ENCODE measurements around the gene TMEM41A.

The TMEM41A gene

GRCh38 chr3:185448107-185448506 is 50.7 kb downstream of the TMEM41A start:
- no peaks in the 10 kb centered on the region for H4K20me1 ChIP-seq (ENCODE audit: insufficient read depth, low read length)
- H3F3A ChIP-seq (ENCODE audit: insufficient read depth, low read length): no peaks in the 10 kb centered on the region
- H3K9me3 ChIP-seq (ENCODE audit: low read length): no peaks in the 10 kb centered on the region
- H3K36me3 ChIP-seq (ENCODE audit: insufficient read depth, low read length): no peaks in the 10 kb centered on the region
- H3K9me2 ChIP-seq (ENCODE audit: low read depth, low read length): no peaks in the 10 kb centered on the region
- H3K27me3 ChIP-seq (ENCODE audit: insufficient read depth, low read length): no peaks in the 10 kb centered on the region
- H3K27ac ChIP-seq (ENCODE audit: low read depth, low read length, poor library complexity, severe bottlenecking): no peak overlapping the region
- no peak overlapping the region for H3K4me3 ChIP-seq (ENCODE audit: low read depth, low read length, poor library complexity, severe bottlenecking)
- TF ChIP-seq EZH2 (IDR thresholded peaks at IDR 0.05; ENCODE audit: borderline replicate concordance, low read length): no peak
- TF ChIP-seq CTCF (IDR thresholded peaks at IDR 0.05; ENCODE audit: low read length): no peak
- H3K4me1 ChIP-seq (ENCODE audit: insufficient read depth, low read length, severe bottlenecking): no peaks in the 10 kb centered on the region
- H2AFZ ChIP-seq (ENCODE audit: low read length): no peak overlapping the region
- H3K4me2 ChIP-seq (ENCODE audit: low read length): no peak overlapping the region
- no peaks in the 10 kb centered on the region for H3K79me2 ChIP-seq (ENCODE audit: insufficient read depth, low read length)
- H3K9ac ChIP-seq (ENCODE audit: low read length): no peak overlapping the region

GRCh38 chr3:185444329-185444728 is 54.5 kb downstream of the TMEM41A start:
- TF ChIP-seq EZH2 (IDR thresholded peaks at IDR 0.05; ENCODE audit: borderline replicate concordance, low read length): no peak
- no peak for TF ChIP-seq CTCF (IDR thresholded peaks at IDR 0.05; ENCODE audit: low read length)
- Histone ChIP-seq H3K27me3 (ENCODE audit: insufficient read depth, low read length) (no peaks in the 10 kb centered on the region), H3K79me2 (ENCODE audit: insufficient read depth, low read length) (no peaks in the 10 kb centered on the region), H3F3A (ENCODE audit: insufficient read depth, low read length) (no peaks in the 10 kb centered on the region), H2AFZ (ENCODE audit: low read length) (no peak overlapping the region), H3K36me3 (ENCODE audit: insufficient read depth, low read length) (no peaks in the 10 kb centered on the region), H3K9ac (ENCODE audit: low read length) (no peak overlapping the region), H4K20me1 (ENCODE audit: insufficient read depth, low read length) (no peaks in the 10 kb centered on the region), H3K4me2 (ENCODE audit: low read length) (no peak overlapping the region), H3K4me3 (ENCODE audit: low read depth, low read length, poor library complexity, severe bottlenecking) (no peak overlapping the region), H3K9me3 (ENCODE audit: low read length) (no peaks in the 10 kb centered on the region), H3K4me1 (ENCODE audit: insufficient read depth, low read length, severe bottlenecking) (no peaks in the 10 kb centered on the region), H3K27ac (ENCODE audit: low read depth, low read length, poor library complexity, severe bottlenecking) (no peak overlapping the region), H3K9me2 (ENCODE audit: low read depth, low read length) (no peaks in the 10 kb centered on the region)

DNA sequence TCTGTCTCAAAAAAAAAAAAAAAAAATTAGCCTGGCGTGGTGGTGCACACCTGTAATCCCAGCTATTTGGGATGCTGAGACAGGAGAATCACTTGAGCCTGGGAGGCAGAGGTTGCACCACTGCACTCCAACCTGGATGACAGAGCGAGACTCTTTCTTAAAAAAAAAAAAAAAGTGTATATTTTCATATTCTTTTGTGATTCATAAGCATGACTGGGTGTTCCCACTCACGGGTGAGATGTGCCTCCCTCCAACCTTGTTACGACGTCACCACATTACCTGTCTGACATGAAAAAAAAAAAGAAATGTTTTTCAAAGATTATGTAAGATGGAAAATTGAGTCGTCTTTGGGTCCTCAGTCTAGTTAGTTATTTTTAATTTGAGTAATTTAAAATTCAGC is 56.8 kb downstream of the TMEM41A start:
- TF ChIP-seq CTCF (IDR thresholded peaks at IDR 0.05; ENCODE audit: low read length) (no peak), EZH2 (IDR thresholded peaks at IDR 0.05; ENCODE audit: borderline replicate concordance, low read length) (no peak)
- no peaks in the 10 kb centered on the region for H3K9me2 ChIP-seq (ENCODE audit: low read depth, low read length)
- no peaks in the 10 kb centered on the region for H3K27me3 ChIP-seq (ENCODE audit: insufficient read depth, low read length)
- no peaks in the 10 kb centered on the region for H3K4me1 ChIP-seq (ENCODE audit: insufficient read depth, low read length, severe bottlenecking)
- H4K20me1 ChIP-seq (ENCODE audit: insufficient read depth, low read length): no peaks in the 10 kb centered on the region
- no peak overlapping the region for H3K4me2 ChIP-seq (ENCODE audit: low read length)
- H3K9me3 ChIP-seq (ENCODE audit: low read length): no peaks in the 10 kb centered on the region
- no peak overlapping the region for H3K4me3 ChIP-seq (ENCODE audit: low read depth, low read length, poor library complexity, severe bottlenecking)
- H3K79me2 ChIP-seq (ENCODE audit: insufficient read depth, low read length): no peaks in the 10 kb centered on the region
- no peaks in the 10 kb centered on the region for H3K36me3 ChIP-seq (ENCODE audit: insufficient read depth, low read length)
- no peak overlapping the region for H3K9ac ChIP-seq (ENCODE audit: low read length)
- no peak overlapping the region for H3K27ac ChIP-seq (ENCODE audit: low read depth, low read length, poor library complexity, severe bottlenecking)
- no peaks in the 10 kb centered on the region for H3F3A ChIP-seq (ENCODE audit: insufficient read depth, low read length)
- H2AFZ ChIP-seq (ENCODE audit: low read length): no peak overlapping the region

Data from OCI-LY1 (cell line).